GM12872 (cell line): ENCODE results near the gene PDZD4.

Source experiments
- TF ChIP-seq, protein P1 (sequence below): IDR thresholded peaks from 3 replicates; pipeline ENCODE4 v1.5.1; 2011; ENCODE audit warnings: low read depth, mild to moderate bottlenecking, low read length, moderate library complexity; ENCODE audit not compliant: insufficient read depth

Gene PDZD4

DNA sequence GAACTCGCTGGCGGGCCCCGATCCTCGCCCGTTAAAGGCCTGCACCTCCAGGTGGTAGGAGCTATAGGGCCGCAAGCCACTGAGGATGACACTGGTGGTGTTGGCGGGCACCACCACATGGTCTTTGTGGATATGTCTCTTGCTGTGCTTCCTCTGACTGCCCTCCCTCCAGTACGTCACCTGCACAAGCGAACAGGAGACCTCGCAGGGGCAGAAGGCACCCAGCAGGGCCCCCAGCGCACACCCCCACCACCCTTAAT, 34.9 kb upstream of the PDZD4 start:
- TF ChIP-seq, protein P1, sequence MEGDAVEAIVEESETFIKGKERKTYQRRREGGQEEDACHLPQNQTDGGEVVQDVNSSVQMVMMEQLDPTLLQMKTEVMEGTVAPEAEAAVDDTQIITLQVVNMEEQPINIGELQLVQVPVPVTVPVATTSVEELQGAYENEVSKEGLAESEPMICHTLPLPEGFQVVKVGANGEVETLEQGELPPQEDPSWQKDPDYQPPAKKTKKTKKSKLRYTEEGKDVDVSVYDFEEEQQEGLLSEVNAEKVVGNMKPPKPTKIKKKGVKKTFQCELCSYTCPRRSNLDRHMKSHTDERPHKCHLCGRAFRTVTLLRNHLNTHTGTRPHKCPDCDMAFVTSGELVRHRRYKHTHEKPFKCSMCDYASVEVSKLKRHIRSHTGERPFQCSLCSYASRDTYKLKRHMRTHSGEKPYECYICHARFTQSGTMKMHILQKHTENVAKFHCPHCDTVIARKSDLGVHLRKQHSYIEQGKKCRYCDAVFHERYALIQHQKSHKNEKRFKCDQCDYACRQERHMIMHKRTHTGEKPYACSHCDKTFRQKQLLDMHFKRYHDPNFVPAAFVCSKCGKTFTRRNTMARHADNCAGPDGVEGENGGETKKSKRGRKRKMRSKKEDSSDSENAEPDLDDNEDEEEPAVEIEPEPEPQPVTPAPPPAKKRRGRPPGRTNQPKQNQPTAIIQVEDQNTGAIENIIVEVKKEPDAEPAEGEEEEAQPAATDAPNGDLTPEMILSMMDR = no peak

- TF ChIP-seq, protein P1 = no peak
Measured at GRCh38 chrX:153864561-153865320, 34.4 kb upstream of the PDZD4 start.

DNA sequence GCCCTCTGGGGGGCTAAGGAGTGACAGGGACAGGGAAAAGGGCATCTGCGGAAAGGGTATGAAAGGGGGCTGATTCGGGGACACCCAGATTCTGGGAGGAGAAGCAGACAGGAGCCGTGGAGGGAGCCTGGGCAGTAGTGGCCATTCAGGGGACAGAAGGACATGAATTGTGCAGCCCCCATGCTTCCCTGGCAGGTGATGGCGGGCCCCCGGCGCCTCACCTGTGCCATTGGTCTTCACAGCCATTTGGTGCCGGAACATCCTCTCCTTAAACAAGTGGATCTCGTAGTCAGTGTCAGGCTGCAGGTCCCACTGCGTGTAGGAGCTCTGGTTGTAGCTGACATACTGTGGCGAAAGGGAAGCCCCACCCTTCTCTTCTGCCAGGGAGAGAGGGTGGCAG, 33.8 kb upstream of the PDZD4 start:
- TF ChIP-seq, protein P1 = no peak

- TF ChIP-seq, protein P1 = no peak
Measured at GRCh38 chrX:153863251-153863991, 33.1 kb upstream of the PDZD4 start.

DNA sequence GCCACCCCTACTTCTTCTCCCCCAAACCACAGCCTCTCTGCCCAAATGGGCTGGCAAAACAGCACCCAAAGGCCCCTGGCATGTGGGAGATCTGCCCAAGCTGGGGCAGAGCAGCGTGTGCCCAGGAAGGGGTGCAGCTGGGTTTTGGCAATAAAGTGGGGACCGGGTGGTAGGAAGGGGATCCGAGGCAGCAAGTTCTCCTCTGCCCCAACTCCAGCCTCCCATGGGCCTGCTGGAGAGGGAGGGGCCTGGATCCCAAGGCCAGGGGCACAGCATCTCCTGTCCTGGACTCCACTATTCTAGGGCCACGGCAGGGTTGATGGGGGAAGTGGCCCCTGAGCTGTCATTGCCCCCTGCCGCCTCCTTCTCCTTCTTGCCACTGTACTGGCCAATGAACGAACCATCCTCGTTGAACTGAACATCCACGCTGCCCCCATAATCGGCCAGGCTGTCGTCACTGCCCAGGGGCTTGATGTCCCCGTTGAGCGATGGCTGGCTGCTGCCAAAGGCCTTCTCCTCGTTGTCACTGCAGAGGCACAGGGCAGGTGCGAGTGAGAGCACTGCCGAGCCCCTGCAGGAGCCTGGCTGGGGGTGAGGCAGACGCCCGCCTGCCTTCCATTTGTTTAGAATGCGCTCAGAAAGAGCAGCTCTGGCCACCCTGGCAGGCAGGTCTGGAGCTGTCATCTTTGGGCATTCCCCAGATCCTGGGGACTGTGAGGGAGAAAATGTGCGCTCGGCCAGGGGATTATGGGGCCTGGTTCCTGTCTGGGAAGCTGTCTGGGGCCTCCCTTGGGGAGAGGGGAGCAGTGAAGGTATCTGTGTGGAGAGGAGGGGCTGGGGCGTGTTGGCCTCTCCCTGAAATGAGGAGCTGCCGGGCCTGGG, 32.3 kb upstream of the PDZD4 start:
- TF ChIP-seq, protein P1 = no peak

GRCh38 chrX:153861733-153862310, 31.5 kb upstream of the PDZD4 start:
- TF ChIP-seq, protein P1 = no peak

- TF ChIP-seq, protein P1 = no peak
Measured at GRCh38 chrX:153861151-153861550, 30.8 kb upstream of the PDZD4 start.
